Mesothelial cell of epicardium (in vitro differentiated cells): ENCODE measurements around the gene FLNB. TPM values are rescaled to one million over a fixed set of nuclear protein-coding genes. Genes with fewer than 3 reads are reported as not detected.

Source experiments
- DNase-seq, 2 experiments: peaks; one replicate each; pipeline ENCODE4 v3.0.0; 2021; ENCODE audit warnings: low spot score in 2 of 2; ENCODE audit not compliant: unreplicated experiment in 2 of 2
- H3K27ac Mint-ChIP-seq: 2 replicates; pipeline ENCODE4 v1.8.0; 2021; ENCODE audit warnings: mixed read lengths
- H3K27me3 Mint-ChIP-seq: 2 replicates; pipeline ENCODE4 v1.8.0; 2021; ENCODE audit warnings: low read depth, mixed read lengths
- H3K36me3 Mint-ChIP-seq: 2 replicates; pipeline ENCODE4 v1.8.0; 2021; ENCODE audit warnings: mixed read lengths
- H3K4me1 Mint-ChIP-seq: 2 replicates; pipeline ENCODE4 v1.8.0; 2021; ENCODE audit warnings: mixed read lengths
- H3K4me3 Mint-ChIP-seq: 2 replicates; pipeline ENCODE4 v1.8.0; 2021; ENCODE audit warnings: mild to moderate bottlenecking, moderate library complexity, mixed read lengths
- H3K9me3 Mint-ChIP-seq: 2 replicates; pipeline ENCODE4 v1.8.0; 2021; ENCODE audit warnings: mixed read lengths
- CTCF ChIP-seq: fragments of 200-600 bp; sonication (generic); IDR thresholded peaks from one replicate; pipeline ENCODE4 v1.5.0; 2021; ENCODE audit warnings: antibody characterized with exemption; ENCODE audit not compliant: unreplicated experiment
- total RNA-seq: library from RNA; stranded (reverse); gene quantifications from 3 replicates; pipeline ENCODE4 v1.2.1, GENCODE V29; 2021

FLNB gene
- total RNA-seq, 1 donor from 2014 or later: 190 TPM

DNA sequence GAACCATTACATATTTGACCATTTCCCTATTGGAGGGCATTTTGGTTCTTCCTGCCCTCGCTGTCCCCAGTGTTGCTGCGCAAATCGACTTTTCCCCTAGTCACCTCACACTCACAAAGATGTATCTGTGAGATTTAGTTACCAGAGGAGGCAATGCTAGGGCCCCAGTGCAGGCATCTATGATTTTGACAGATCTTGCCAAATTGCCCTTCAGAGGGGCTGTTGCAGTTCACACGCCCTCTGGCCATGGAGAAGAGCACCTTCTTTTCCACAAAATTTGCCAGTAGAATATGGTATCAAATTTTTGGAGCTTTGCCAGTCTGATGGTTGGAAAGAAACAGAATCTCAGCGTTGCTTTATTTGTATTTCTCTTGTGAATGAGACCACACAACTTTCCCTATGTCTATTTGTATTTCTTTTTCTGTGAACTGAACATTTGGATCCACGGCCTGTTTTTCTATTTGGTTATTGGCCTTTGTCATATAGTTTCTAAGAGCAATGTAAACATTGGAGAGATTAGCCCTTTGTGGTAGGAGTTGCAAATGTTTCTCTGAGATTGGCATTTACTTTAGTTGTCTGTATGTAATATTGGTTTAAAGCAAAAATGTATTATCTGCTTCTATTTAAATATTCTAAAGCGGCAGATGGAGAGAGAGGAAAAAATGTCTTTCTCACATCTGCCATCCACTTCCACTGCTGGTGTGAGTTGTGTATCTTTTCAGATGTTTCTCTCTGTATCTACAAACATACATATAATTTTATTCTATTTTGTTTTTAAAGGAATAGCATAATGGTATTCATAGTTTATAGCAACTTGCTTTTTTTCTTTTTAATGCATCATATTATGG lies 136.5 kb downstream of the FLNB start:
- Mint-ChIP-seq H3K4me3 (no peak overlapping the region), H3K4me1 (no peaks in the 10 kb centered on the region), H3K27me3 (no peaks in the 10 kb centered on the region), H3K36me3 (peaks cover 48% of the 10 kb centered on the region), H3K9me3 (no peaks in the 10 kb centered on the region), H3K27ac (no peak overlapping the region)
- no peak for DNase-seq
- TF ChIP-seq CTCF: no peak

DNA sequence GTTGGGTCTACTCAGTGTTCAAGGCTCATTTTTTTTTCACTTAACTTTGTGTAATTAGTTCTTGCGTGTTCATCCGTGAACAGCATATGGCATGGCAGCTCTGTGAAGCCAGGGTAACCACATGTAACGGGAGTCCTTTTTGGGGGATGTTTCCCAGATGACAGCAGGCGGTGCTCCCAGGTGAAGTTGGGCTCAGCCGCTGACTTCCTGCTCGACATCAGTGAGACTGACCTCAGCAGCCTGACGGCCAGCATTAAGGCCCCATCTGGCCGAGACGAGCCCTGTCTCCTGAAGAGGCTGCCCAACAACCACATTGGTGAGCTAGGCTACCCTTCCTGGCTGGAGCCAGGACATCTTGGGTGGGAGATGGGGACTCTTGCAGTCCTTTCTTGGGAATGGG lies 139.8 kb downstream of the FLNB start:
- Mint-ChIP-seq H3K36me3 (peaks cover 52% of the 10 kb centered on the region), H3K27me3 (no peaks in the 10 kb centered on the region), H3K9me3 (no peaks in the 10 kb centered on the region), H3K27ac (no peak overlapping the region), H3K4me3 (no peak overlapping the region), H3K4me1 (no peaks in the 10 kb centered on the region)
- no peak for DNase-seq
- no peak for TF ChIP-seq CTCF

GRCh38 chr3:58150130-58150809 lies 142.0 kb downstream of the FLNB start:
- peaks cover 62% of the 10 kb centered on the region for H3K36me3 Mint-ChIP-seq
- no peak for TF ChIP-seq CTCF
- H3K4me3 Mint-ChIP-seq: no peak overlapping the region
- no peaks in the 10 kb centered on the region for H3K27me3 Mint-ChIP-seq
- DNase-seq: no peak
- no peaks in the 10 kb centered on the region for H3K4me1 Mint-ChIP-seq
- no peaks in the 10 kb centered on the region for H3K9me3 Mint-ChIP-seq
- no peak overlapping the region for H3K27ac Mint-ChIP-seq

DNA sequence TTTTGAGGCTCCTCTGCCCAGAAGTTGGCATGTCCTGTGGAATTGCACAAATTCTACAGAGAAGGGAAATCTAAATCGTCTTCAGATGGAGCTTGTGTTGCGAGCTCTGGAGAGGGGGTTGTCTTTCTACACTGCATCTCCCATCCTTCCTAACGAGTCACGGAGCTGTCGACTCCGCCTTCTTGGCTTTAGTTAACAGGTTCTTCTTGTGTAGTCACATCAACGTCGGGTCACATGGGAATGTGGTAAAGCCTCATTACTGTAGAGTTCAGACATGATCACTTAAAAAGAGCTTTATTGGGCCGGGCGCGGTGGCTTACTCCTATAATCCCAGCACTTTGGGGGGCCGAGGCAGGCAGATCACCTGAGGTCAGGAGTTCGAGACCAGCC lies 142.6 kb downstream of the FLNB start:
- peaks cover 62% of the 10 kb centered on the region for H3K36me3 Mint-ChIP-seq
- H3K4me3 Mint-ChIP-seq: no peak overlapping the region
- H3K27me3 Mint-ChIP-seq: no peaks in the 10 kb centered on the region
- TF ChIP-seq CTCF: no peak
- H3K9me3 Mint-ChIP-seq: no peaks in the 10 kb centered on the region
- H3K4me1 Mint-ChIP-seq: no peaks in the 10 kb centered on the region
- no peak for DNase-seq
- H3K27ac Mint-ChIP-seq: no peak overlapping the region

DNA sequence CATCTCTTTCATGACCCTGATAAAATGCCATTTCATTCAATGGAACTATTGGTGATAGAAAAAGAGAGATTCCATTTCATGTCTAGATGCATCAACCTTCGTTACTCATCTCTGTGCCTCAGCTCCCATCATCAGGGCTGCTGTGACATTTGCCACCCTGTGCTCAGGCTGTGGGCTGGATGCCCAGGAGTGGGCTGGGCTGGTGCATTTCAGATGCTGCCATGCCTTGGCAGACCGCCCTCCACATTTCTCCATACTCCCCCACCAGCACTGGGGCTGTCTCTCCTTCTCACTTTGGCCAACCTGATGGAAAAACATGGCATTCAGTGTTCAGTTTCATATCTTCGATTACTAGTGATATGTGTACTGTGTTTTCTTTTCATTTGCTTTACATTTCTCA lies 143.4 kb downstream of the FLNB start:
- Mint-ChIP-seq H3K4me1 (no peaks in the 10 kb centered on the region), H3K4me3 (no peak overlapping the region), H3K9me3 (no peaks in the 10 kb centered on the region), H3K27ac (no peak overlapping the region), H3K27me3 (no peaks in the 10 kb centered on the region), H3K36me3 (peaks cover 61% of the 10 kb centered on the region)
- TF ChIP-seq CTCF: no peak
- no peak for DNase-seq
